Naive thymus-derived CD4-positive, alpha-beta T cell (primary cell): ENCODE results near the gene KAZN. TPM values are rescaled to one million over a fixed set of nuclear protein-coding genes. Genes with fewer than 3 reads are reported as not detected.

Source experiments
- ATAC-seq: fragments of 150-1000 bp; cut with Tn5 transposase; 2 replicates; pipeline ENCODE4 v1.10.0; 2021; ENCODE audit warnings: mild to moderate bottlenecking, moderate library complexity
- CTCF ChIA-PET: fragments of 350-600 bp; sonication (Branson Sonifier 250); formaldehyde crosslinking; loops from one replicate; lab custom pipeline; 2021; ENCODE audit warnings: antibody characterized with exemption; lab: Charles Lee
- POLR2A ChIA-PET: fragments of 350-600 bp; sonication (Branson Sonifier 250); formaldehyde crosslinking; loops from one replicate; lab custom pipeline; 2021; ENCODE audit warnings: antibody characterized with exemption, inconsistent platforms; lab: Charles Lee
- DNase-seq, 9 donors: peaks; one replicate each; pipeline versions ENCODE4 v3.0.0 to v3.0.0-alpha.2; 2020 to 2022; ENCODE audit warnings: mixed read lengths in 1 of 9
- H3K27ac ChIP-seq: one replicate; pipeline ENCODE4 v1.7.0; 2013; ENCODE audit warnings: mild to moderate bottlenecking, low read depth, low read length, moderate library complexity
- H3K27me3 ChIP-seq, 2 donors: one replicate each; pipeline ENCODE4 v1.7.0; 2013; ENCODE audit warnings: low read length in 2 of 2, mild to moderate bottlenecking in 2 of 2, moderate library complexity in 2 of 2; ENCODE audit not compliant: control insufficient read depth in 2 of 2, insufficient read depth in 2 of 2
- H3K36me3 ChIP-seq, 3 experiments: 1 replicate in 2 of 3; 2 replicates in 1 of 3; pipeline ENCODE4 v1.7.0; 2013; ENCODE audit warnings: low read length in 3 of 3, mild to moderate bottlenecking in 3 of 3, moderate library complexity in 1 of 3; ENCODE audit not compliant: insufficient read depth in 3 of 3, control insufficient read depth in 2 of 3
- H3K4me1 ChIP-seq, 2 donors: one replicate each; pipeline ENCODE4 v1.7.0; 2013; ENCODE audit warnings: low read length in 2 of 2, mild to moderate bottlenecking in 2 of 2, moderate library complexity in 1 of 2; ENCODE audit not compliant: control insufficient read depth in 2 of 2, insufficient read depth in 2 of 2
- H3K4me3 ChIP-seq: 2 replicates; pipeline ENCODE4 v1.7.0; 2013; ENCODE audit warnings: mild to moderate bottlenecking, low read length
- H3K9me3 ChIP-seq, 3 experiments: 1 replicate in 2 of 3; 2 replicates in 1 of 3; pipeline ENCODE4 v1.7.0; 2013; ENCODE audit warnings: low read length in 3 of 3; ENCODE audit not compliant: control insufficient read depth in 2 of 3
- H3K27ac Mint-ChIP-seq, 9 donors: one replicate each; pipeline ENCODE4 v1.8.0; 2020 to 2022; ENCODE audit warnings: mixed read lengths in 9 of 9, mild to moderate bottlenecking in 8 of 9, moderate library complexity in 5 of 9, inconsistent platforms in 2 of 9
- H3K27me3 Mint-ChIP-seq, 5 donors: one replicate each; pipeline ENCODE4 v1.8.0; 2021 to 2022; ENCODE audit warnings: mixed read lengths in 5 of 5, mild to moderate bottlenecking in 1 of 5
- H3K36me3 Mint-ChIP-seq, 5 donors: one replicate each; pipeline ENCODE4 v1.8.0; 2020 to 2022; ENCODE audit warnings: mixed read lengths in 5 of 5, mild to moderate bottlenecking in 3 of 5, inconsistent platforms in 1 of 5
- H3K4me1 Mint-ChIP-seq, 7 donors: one replicate each; pipeline ENCODE4 v1.8.0; 2020 to 2022; ENCODE audit warnings: mixed read lengths in 7 of 7, mild to moderate bottlenecking in 3 of 7, inconsistent platforms in 1 of 7
- H3K4me3 Mint-ChIP-seq, 10 donors: one replicate each; pipeline ENCODE4 v1.8.0; 2020 to 2022; ENCODE audit warnings: mild to moderate bottlenecking in 10 of 10, mixed read lengths in 10 of 10, moderate library complexity in 6 of 10, inconsistent platforms in 2 of 10
- H3K9me3 Mint-ChIP-seq, 11 donors: one replicate each; pipeline ENCODE4 v1.8.0; 2020 to 2022; ENCODE audit warnings: mixed read lengths in 11 of 11, mild to moderate bottlenecking in 4 of 11, inconsistent platforms in 1 of 11, moderate library complexity in 1 of 11
- intact Hi-C, 2 donors: fragments of 100-400 bp; cut with micrococcal nuclease; formaldehyde crosslinking; loops; one replicate each; pipeline ENCODE4 v1.15.1; 2023
- polyA plus RNA-seq, 2 donors: library from polyadenylated mRNA; unstranded; fragments of 300-500 nt; fragmentation: Illumina TruSeq; gene quantifications; one replicate each; pipeline ENCODE4 v1.2.3, GENCODE V29; 2021
- total RNA-seq, 6 experiments: library from RNA in 5 of 6; stranded (reverse) in 5 of 6; gene quantifications; 1 replicate in 5 of 6; 2 replicates in 1 of 6; pipeline ENCODE4 v1.2.3 and lab custom pipeline; 2021 to 2026

The KAZN gene
- total and polyA plus RNA-seq, 7 experiments from 2014 or later, result 0.08 to 0.87 (median 0.30) TPM

GRCh38 chr1:14915356-14916054 lies 317.0 kb downstream of the KAZN start:
- Histone ChIP-seq H3K4me3 (no peak overlapping the region), H3K9me3 (no peaks in the 10 kb centered on the region), H3K27ac (no peak overlapping the region), H3K36me3 (no peaks in the 10 kb centered on the region), H3K27me3 (no peaks in the 10 kb centered on the region), H3K4me1 (no peaks in the 10 kb centered on the region)
- ATAC-seq (peak; percentile 60), DNase-seq (peak in 5 of 9 donors; percentile 13 to 47 (median 24))
- Mint-ChIP-seq H3K27me3 (peaks cover 0 to 4% (median 0%) of the 10 kb centered on the region in 5 donors), H3K36me3 (no peaks in the 10 kb centered on the region), H3K9me3 (no peaks in the 10 kb centered on the region), H3K27ac (no peak overlapping the region), H3K4me3 (no peak overlapping the region), H3K4me1 (no peaks in the 10 kb centered on the region)
- intact Hi-C loops, result loop anchor here in 1 of 2 donors (10.0 kb wide), 1 partner anchor 109 kb away; no protein-coding TSS in a partner anchor
- ChIA-PET POLR2A (no interaction called here), CTCF (no interaction called here)

- DNase-seq (no peak), ATAC-seq (no peak)
- H3K27me3 Mint-ChIP-seq, result peaks cover 0 to 26% (median 10%) of the 10 kb centered on the region in 5 donors
- H3K27ac Mint-ChIP-seq, result no peak overlapping the region
- Histone ChIP-seq H3K4me3 (no peak overlapping the region), H3K9me3 (no peaks in the 10 kb centered on the region), H3K27me3 (no peaks in the 10 kb centered on the region), H3K36me3 (no peaks in the 10 kb centered on the region), H3K27ac (no peak overlapping the region), H3K4me1 (no peaks in the 10 kb centered on the region)
- peaks cover 0 to 4% (median 0%) of the 10 kb centered on the region in 7 donors for H3K4me1 Mint-ChIP-seq
- ChIA-PET POLR2A (no interaction called here), CTCF (no interaction called here)
- H3K36me3 Mint-ChIP-seq, result no peaks in the 10 kb centered on the region
- intact Hi-C loops, result loop anchor here in 1 of 2 donors (10.0 kb wide), 1 partner anchor 106 kb away; no protein-coding TSS in a partner anchor
- no peak overlapping the region for H3K4me3 Mint-ChIP-seq
- H3K9me3 Mint-ChIP-seq, result peaks cover 0 to 2% (median 0%) of the 10 kb centered on the region in 11 donors
Observed at GRCh38 chr1:14919289-14919688, 320.8 kb downstream of the KAZN start.

- H3K4me1 Mint-ChIP-seq, result peaks cover 0 to 4% (median under 1%) of the 10 kb centered on the region in 7 donors
- H3K9me3 Mint-ChIP-seq, result peaks cover 0 to 2% (median 0%) of the 10 kb centered on the region in 11 donors
Observed at GRCh38 chr1:14919751-14920150, 321.3 kb downstream of the KAZN start.

GRCh38 chr1:14921057-14921456 lies 322.6 kb downstream of the KAZN start:
- no peak for DNase-seq
- ChIA-PET POLR2A (interaction anchor here (0.6 kb wide), 1 partner anchor 446 kb away, joined by 3 read pairs; no protein-coding TSS in a partner anchor), CTCF (interaction anchor here (0.6 kb wide), 2 partner anchors 90 to 941 kb away, joined by 3 read pairs; no protein-coding TSS in a partner anchor)
- ATAC-seq, result no peak
- no peaks in the 10 kb centered on the region for H3K36me3 ChIP-seq
- no peak overlapping the region for H3K27ac ChIP-seq
- H3K4me1 ChIP-seq, result peaks cover 0 to 5% of the 10 kb centered on the region in 2 donors
- no peak overlapping the region for H3K4me3 ChIP-seq
- peaks cover 13 to 39% (median 22%) of the 10 kb centered on the region in 5 donors for H3K27me3 Mint-ChIP-seq
- peaks cover 0 to 8% of the 10 kb centered on the region in 2 donors for H3K27me3 ChIP-seq
- no peaks in the 10 kb centered on the region for H3K36me3 Mint-ChIP-seq
- peaks cover 3 to 13% (median 5%) of the 10 kb centered on the region in 7 donors for H3K4me1 Mint-ChIP-seq
- H3K4me3 Mint-ChIP-seq, result peak overlapping the region in 1 of 10 donors; percentile 27
- H3K27ac Mint-ChIP-seq, result no peak overlapping the region
- no peaks in the 10 kb centered on the region for H3K9me3 ChIP-seq
- intact Hi-C loops, result no loop called here
- peaks cover 0 to 2% (median 0%) of the 10 kb centered on the region in 11 donors for H3K9me3 Mint-ChIP-seq

More at GRCh38 chr1:14919751-14920150, 321.3 kb downstream of the KAZN start:
- Histone ChIP-seq H3K9me3 (no peaks in the 10 kb centered on the region), H3K4me1 (no peaks in the 10 kb centered on the region), H3K27me3 (no peaks in the 10 kb centered on the region), H3K4me3 (no peak overlapping the region), H3K36me3 (no peaks in the 10 kb centered on the region), H3K27ac (no peak overlapping the region)
- no peak overlapping the region for H3K4me3 Mint-ChIP-seq
- H3K27me3 Mint-ChIP-seq, result peaks cover under 1 to 26% (median 10%) of the 10 kb centered on the region in 5 donors
- H3K36me3 Mint-ChIP-seq, result no peaks in the 10 kb centered on the region
- CTCF ChIA-PET, result no interaction called here
- H3K27ac Mint-ChIP-seq, result no peak overlapping the region
- POLR2A ChIA-PET, result no interaction called here
- DNase-seq (no peak), ATAC-seq (no peak)
- intact Hi-C loops, result loop anchor here in 1 of 2 donors (10.0 kb wide), 1 partner anchor 105 kb away; no protein-coding TSS in a partner anchor

- Histone ChIP-seq H3K36me3 (no peaks in the 10 kb centered on the region), H3K27me3 (peaks cover 0 to 8% of the 10 kb centered on the region in 2 donors), H3K4me3 (no peak overlapping the region), H3K4me1 (peaks cover 0 to 5% of the 10 kb centered on the region in 2 donors), H3K9me3 (no peaks in the 10 kb centered on the region), H3K27ac (no peak overlapping the region)
- intact Hi-C loops, result no loop called here
- ChIA-PET POLR2A (no interaction called here), CTCF (no interaction called here)
- Mint-ChIP-seq H3K27ac (no peak overlapping the region), H3K4me1 (peaks cover 3 to 15% (median 5%) of the 10 kb centered on the region in 7 donors), H3K4me3 (peak overlapping the region; percentile 50 to 85 (median 70)), H3K9me3 (peaks cover 0 to 2% (median 0%) of the 10 kb centered on the region in 11 donors), H3K27me3 (peaks cover 31 to 58% (median 42%) of the 10 kb centered on the region in 5 donors), H3K36me3 (no peaks in the 10 kb centered on the region)
- ATAC-seq (no peak), DNase-seq (no peak)
Observed at GRCh38 chr1:14922942-14923726, 324.6 kb downstream of the KAZN start.

- DNase-seq (peak in 5 of 9 donors; percentile 9 to 49 (median 18)), ATAC-seq (peak; percentile 79)
- H3K36me3 Mint-ChIP-seq, result no peaks in the 10 kb centered on the region
- H3K9me3 ChIP-seq, result no peaks in the 10 kb centered on the region
- peaks cover 3 to 15% (median 5%) of the 10 kb centered on the region in 7 donors for H3K4me1 Mint-ChIP-seq
- H3K4me1 ChIP-seq, result peaks cover 0 to 5% of the 10 kb centered on the region in 2 donors
- no peak overlapping the region for H3K27ac Mint-ChIP-seq
- no peak overlapping the region for H3K4me3 ChIP-seq
- peaks cover 35 to 58% (median 48%) of the 10 kb centered on the region in 5 donors for H3K27me3 Mint-ChIP-seq
- CTCF ChIA-PET, result no interaction called here
- POLR2A ChIA-PET, result no interaction called here
- no peak overlapping the region for H3K27ac ChIP-seq
- H3K36me3 ChIP-seq, result no peaks in the 10 kb centered on the region
- peaks cover 0 to 8% of the 10 kb centered on the region in 2 donors for H3K27me3 ChIP-seq
- intact Hi-C loops, result loop anchor here in 1 of 2 donors (2.0 kb wide), 1 partner anchor 103 kb away; no protein-coding TSS in a partner anchor
- H3K9me3 Mint-ChIP-seq, result peaks cover 0 to 2% (median 0%) of the 10 kb centered on the region in 11 donors
- H3K4me3 Mint-ChIP-seq, result peak overlapping the region; percentile 50 to 85 (median 70)
Observed at GRCh38 chr1:14923727-14924452, 325.4 kb downstream of the KAZN start.
